Stimulated activated CD4-positive, alpha-beta T cell treated with anti-CD3 and anti-CD28 coated beads, Interleukin-4, amount 100 ng/mL, for 1 hour (primary cell): ENCODE results near the gene CACNG7.
A peak's percentile ranks its signal among the peaks of the same experiment; 100 is the strongest.

ENCODE experiments used
- DNase-seq: peaks from one replicate; pipeline ENCODE4 v3.0.0-alpha.2; 2020

Gene CACNG7

DNA sequence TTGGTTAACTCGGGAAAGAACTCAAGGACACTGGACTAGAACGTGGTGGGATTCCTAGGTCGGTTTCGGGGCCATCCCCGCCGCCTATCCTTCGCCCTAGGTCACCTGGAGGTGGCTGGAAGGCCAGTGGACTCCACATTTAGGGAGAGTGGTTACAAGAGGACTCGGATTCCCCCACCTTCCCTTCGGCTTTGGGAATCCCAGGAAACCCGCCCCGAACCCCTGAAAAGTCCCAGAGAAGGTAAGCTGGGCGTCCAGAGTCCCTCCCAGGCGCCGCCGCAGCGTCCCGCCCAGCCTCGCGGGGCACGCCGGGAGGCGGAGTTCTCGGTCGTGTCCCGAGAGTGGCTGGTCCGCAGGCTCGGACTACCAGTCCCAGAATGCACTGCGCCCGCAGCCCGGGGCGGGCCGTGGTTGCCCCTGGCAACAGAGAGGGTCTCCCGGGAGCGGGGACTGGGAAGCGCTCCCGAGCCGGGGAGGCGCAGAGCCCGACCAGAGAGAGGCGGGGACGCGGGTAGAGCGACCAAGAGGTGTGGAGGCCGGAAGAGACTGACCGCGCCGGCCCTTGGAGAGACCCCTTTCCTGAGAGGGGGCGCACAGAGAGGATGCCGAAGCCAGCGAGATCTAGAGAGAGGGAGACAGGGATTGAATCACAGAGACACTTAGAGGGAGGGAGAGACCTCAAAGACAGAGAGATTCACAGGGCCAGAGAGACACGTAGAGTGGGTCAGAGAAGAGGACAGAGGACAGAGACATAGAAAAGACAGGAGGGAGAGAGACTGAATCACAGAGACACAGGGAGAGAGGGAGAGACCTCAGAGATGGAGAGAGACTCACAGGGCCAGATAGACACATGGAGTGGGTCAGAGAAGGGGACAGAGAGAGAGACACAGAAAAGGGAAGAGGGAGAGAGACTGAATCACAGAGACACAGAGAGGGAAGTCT is 29.7 kb upstream of the CACNG7 start:
- DNase-seq, result peak; percentile 82

DNA sequence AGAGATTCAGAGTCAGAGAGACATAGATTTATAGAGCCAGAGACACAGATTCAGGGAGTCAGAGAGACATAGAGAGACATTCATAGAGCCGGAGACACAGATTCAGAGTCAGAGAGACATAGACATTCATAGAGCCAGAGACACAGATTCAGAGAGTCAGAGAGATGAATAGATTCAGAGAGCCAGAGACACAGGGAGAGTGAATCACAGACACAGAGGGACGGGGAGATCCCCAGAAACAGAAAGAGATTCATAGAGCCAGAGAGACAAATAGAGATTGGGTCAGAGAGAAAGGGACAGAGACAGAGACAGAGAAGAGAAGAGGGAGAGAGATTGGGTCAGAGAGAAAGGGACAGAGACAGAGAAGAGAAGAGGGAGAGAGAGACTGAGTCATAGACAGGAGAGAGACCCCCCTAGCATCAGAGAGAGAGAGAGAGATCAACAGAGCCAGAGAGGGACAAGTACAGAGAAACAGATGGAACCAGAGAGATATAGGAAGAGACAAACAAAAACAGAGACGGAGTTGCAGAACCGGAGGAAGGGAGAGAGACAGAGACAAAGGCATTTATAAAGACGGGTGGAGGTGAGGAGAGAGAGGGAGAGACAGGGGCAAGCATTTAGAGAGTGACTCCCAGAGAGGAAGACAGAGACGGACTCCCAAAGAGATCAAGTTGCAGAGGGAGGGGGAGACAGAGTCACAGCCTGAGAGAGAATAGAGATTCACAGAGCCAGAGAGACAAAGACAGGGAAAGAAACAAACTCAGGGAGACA is 28.2 kb upstream of the CACNG7 start:
- no peak for DNase-seq

DNA sequence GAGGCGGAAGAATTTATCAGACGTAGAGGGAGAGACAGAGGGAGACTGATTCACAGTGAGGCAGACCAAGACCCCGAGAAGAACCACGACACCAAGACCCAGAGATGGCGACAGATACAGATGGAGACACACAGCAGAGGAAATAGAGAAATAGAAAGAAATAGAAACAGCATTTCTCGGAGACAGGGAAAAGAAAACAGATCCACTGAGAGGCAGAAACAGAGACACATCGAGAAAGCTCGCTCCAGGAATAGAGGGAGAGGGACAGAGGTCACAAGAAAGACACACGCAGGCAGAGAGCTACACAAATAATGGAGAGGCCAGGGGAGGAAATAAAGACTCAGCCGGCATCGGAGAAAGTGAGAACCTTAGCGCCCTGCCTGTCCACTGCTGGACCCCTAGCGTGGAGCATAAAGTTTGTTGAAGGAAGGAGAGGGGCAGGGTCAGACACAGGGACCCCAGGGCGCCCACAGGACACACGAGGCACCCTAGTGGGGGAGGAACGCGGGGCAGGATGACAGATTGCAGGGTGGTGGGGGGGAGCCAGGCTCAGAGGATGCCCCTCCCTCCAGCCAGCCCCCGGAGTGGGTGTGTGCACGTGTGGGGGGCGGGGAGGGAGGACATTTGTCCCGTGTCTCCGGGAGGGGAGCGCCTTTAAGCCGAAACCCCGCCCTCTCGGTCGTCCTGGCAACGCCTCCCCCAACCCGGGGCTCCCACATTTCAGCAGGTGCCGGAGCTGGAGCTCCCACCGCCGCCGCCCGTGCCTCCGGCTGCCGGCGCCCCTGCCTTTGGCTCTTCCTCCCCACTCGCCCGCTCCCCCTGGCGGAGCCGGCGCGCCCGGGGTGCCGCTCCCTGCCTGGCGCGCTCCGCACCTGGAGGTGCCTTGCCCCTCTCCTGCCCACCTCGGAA is 27.3 kb upstream of the CACNG7 start, which contains the start of gene PRKCG:
PRKCG (plus strand) TSS at position 716 of the 909 bp plus-strand sequence. CDS start 298 bp downstream, outside the sequence.
- peak; percentile 54 for DNase-seq

DNA sequence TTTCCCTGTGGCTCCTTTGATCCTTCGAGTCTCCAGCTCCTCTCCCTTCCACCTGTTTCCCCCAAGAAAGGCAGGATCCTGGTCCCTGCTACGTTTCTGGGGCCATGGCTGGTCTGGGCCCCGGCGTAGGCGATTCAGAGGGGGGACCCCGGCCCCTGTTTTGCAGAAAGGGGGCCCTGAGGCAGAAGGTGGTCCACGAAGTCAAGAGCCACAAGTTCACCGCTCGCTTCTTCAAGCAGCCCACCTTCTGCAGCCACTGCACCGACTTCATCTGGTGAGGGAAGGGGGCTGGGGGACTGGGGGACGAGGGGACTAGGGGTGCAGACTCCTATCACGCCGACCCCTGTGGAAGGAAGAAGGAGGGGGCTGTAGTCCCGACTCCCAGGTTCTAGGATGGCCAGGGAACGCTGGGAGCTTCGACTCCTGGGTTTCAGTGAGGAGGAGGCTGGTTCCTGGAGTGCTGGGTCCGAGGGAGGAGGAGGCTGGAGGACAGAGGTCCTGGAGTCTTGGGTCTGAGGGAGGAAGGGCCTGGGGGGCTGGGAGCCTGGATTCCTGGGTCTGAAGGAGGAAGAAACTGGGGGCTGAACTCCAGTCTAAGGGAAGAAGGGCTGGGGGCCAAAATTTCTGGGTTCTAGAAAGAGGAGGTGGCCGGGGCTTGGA is 26.6 kb upstream of the CACNG7 start:
- DNase-seq, result no peak

DNA sequence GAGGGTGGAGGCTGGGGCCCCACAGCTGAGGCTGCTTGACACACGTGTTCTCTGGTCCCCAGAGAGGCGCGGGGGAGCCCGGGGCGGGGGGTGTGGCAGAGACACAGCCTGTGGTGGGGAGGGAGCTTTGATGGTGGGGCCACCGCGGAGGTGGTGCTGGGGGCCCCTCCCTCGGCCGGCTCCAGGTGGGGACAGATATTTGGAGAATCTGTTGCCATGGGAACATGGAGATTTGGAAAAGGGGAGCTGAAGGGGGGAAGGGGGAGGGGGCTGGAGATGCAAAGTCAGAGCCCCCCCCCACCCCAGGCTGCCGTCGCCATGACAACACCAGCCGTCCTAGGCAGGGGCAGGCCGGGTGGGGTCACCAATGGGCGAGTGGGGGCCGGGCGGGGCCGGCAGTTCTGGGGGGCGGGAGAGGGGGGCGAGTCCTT is 25.8 kb upstream of the CACNG7 start:
- no peak for DNase-seq

DNA sequence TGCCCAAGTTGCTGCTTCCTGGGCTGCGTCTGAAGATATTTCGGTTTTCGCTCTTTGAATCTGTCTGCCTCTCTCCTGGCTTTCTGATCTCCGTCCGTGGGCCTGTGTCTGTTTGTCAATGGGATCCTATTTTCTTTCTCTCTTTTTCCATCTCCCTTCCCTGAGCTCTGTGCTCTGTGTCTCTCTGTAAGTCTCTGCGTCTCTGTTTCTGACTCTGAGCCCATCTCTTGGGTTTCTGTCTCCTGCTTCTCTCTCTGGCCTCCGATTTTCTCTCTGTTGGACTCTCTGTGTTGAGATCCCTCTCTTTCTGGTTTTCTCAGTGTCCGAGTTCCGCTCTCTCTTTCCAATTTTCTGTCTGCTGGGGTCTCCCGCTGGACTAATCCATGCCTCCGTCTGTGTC is 25.3 kb upstream of the CACNG7 start:
- DNase-seq, result no peak

DNA sequence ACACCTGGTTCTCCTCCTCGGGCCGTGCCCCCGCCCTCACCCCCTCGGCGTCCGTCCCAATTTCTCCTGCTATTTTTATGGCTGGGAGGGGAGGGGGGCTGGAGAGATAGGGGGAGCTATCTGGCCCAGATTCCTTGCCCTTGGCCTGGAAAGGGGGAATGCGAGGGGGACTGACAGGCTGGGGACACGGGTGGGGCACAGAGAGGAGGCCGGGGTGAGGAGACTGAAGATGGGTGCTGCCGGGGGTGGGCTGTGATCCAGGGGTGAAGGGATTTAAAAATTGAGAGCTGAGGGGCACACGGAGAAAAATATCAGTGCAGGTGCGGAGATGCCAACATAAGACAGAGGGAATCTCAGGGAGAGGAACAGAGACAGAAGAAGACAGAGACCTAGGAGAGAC is 24.8 kb upstream of the CACNG7 start:
- DNase-seq, result no peak

DNA sequence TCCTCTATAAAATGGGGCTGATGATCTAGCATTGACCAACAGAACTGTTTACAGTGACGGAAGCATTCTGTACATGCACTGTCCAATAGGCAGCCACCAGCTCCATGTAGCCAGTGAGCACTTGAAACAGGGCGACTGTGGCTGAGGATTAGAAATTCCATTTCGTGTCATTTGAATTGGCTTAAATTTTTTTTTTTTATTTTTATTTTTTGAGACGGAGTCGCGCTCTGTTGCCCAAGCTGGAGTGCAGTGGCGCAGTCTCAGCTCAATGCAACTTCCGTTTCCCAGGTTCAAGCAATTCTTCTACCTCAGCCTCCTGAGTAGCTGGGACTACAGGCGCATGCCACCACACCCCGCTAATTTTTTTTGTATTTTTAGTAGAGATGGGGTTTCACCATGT is 24.0 kb upstream of the CACNG7 start:
- DNase-seq, result no peak

DNA sequence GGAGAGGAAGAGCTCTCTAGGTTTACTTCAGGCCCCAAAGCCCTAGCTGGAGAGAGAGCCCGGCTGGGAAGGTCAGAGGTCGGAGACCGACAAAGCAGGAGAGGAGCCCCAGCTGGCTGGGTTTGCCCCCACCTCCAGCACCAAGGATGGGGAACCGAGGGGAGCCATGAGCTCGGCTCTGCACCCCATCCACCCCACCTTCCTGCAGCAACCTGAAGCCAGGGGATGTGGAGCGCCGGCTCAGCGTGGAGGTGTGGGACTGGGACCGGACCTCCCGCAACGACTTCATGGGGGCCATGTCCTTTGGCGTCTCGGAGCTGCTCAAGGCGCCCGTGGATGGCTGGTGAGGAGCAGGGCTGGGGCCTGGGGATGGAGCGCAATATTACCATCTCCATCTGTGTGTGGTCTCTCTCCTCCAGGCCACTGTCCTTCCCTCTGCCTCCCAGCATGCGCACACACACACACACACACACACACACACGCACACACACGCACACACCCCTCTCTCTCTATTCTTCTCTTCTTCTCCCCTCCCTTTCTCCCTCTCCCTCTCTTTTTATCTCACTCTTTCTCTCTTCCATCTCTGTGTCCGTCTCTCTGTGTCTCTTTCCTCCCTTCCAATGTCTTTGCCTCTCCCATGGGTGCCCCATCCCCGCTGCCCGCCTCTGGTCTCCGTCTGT is 16.6 kb upstream of the CACNG7 start:
- no peak for DNase-seq

DNA sequence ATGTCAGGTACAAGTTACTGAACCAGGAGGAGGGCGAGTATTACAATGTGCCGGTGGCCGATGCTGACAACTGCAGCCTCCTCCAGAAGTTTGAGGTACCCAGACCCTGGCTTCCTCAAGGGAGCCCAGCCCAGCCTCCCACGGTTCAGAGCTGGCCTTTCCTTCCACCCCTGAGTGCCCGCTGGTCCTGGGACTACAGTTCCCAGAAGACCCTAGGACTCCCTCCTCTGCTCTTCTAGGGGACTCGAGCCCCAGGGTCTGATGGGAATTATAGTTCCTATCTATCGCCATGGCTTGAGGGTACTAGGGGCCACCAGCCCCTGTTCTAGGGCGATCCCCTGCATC is 16.1 kb upstream of the CACNG7 start:
- DNase-seq, result no peak

DNA sequence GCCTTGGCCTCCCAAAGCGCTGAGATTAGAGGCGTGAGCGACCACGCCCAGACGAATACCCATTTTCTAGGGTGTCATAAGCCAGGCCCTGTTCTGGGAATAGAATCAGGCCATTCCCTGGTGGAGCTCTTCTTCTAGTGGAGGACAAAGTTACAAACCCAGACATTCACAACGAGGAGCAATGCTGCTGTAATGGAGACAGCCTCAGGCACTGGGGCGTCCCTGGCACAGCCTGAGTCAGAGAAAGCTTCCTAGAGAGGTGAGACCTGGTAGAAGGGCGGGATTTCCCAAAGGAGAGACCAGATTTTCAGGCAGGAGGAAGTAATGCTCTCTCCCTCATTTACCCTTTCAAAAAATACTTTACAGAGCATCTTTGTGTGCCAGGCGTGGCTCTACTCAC is 14.4 kb upstream of the CACNG7 start:
- no peak for DNase-seq

DNA sequence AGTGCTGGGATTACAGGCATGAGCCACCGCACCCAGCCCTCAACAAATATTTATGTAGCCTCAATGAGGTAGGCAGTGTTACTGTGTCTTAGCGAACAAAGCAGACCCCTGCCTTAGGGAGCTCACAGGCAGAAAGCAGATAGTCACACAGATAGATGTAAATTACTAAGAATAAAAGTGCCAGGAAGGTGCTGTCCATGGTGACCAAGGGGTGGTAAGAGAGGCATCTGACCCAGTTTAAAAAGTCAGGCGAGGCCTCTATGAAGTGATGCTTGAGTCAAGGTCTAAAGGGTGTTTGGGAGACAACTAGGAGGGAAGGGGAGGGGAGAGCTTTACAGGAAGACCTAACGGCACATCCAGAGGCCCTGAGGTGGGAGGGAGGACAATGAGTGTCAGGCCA is 12.4 kb upstream of the CACNG7 start:
- no peak for DNase-seq

DNA sequence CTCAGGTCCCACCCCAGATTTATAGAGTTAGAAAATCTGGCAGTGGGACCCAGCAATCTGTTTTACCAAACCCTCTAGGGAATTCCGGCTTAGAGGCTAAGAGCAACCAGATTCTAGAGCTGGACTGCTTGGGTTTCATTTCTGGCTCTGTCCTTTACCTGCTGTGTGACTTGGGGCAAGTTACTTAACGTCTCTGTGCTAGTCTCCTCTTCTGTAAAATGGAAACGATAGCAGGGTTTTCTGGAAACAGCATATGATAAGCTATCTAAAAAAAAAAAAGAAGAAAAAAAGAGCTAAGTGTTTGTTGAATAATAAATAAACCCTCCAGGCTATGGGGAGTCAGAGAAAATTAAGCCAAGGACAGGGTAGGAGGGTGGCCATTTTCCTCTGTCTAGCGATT is 11.6 kb upstream of the CACNG7 start:
- DNase-seq, result no peak

DNA sequence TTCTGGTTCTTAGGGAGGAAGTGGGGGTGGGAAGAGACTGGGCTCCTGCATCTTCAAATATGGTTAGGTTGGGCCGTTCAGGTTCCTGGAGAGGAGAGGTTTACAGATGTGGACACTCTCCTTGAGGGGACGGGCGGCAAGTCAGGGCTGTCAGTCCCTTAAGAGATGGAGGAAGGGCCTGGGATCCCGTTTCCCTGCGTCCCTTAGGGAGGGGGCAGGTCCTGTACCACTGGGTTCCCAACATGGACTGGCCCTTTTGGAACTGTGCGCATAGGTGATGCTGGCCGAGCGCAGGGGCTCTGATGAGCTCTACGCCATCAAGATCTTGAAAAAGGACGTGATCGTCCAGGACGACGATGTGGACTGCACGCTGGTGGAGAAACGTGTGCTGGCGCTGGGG is 10.9 kb upstream of the CACNG7 start:
- DNase-seq, result no peak

DNA sequence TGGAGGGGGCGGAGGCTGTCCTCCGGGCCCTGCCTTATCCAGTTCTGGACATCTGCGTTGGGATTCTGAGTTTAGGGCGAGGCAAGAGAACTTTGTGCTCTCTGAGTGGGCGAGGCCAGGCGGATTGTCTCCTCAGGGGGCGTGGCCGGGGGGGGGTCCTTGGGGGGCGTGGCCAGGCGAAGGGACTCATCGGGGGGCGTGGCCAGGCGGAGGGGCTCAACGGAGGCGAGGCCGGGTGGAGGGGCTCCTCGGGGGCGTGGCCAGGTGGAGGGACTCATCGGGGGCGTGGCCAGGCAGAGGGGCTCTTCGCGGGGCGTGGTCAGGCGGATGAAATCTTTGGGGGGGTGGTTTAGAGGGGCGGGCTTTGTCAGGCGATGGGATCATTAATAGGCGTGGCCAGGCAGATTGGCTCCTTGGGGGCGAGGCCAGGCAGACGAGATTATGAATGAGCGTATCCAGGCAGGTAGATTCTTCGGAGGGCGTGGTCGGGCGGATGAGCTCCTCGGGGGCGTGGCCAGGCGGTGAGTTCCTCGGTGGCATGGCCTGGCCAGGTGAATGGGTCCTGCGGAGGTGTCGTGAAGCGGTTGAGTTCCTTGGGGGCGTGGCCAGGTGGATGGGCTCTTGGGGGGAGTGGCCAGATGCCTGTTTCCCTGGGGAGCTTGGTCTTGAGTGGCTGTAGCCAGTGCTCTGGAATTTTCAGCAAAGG is 10.3 kb upstream of the CACNG7 start:
- DNase-seq, result no peak

DNA sequence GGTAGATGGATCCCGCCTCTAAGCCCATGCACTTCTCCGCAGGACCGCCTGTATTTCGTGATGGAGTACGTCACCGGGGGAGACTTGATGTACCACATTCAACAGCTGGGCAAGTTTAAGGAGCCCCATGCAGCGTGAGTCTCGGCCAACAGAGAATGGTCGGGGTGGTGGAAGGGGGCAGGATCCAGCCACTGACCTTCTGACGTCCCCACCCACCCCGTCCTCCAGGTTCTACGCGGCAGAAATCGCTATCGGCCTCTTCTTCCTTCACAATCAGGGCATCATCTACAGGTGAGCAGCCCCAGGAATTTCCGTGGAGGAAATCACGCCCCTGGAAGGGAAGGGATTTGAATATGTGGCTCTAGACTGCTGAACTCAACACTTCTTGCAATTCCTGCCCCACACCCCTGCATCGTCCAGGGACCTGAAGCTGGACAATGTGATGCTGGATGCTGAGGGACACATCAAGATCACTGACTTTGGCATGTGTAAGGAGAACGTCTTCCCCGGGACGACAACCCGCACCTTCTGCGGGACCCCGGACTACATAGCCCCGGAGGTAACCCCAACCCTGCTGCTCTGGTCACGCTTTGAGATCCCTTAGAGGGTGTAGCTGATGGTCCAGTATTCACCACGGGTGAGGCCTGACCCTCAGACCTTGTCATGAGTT is 8.8 kb upstream of the CACNG7 start:
- no peak for DNase-seq

DNA sequence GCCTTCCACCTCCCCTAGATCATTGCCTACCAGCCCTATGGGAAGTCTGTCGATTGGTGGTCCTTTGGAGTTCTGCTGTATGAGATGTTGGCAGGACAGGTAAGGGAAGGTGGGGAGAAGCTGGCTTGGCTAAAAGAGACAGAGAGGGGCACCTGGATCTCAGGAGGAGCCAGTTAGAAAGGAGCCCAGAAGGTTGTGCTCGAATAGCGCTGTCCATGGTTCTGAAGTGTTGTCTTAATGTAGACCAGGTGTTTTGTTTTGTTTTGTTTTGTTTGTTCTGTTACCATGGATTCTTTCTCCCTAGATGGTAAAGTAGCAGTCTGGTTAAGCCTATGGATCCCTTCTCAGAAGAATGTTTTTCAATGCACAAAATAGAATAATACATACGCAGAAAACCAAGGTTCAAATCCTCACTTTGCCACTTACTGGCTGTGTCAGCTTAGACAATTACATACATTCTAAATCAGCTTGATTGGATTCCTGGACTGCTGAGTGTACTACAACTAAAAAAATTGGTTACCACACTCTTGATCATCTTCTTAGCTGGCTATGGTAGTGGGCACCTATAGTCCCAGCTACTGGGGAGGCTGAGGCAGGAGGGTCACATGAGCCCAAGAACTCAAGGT is 5.9 kb upstream of the CACNG7 start:
- DNase-seq, result no peak

DNA sequence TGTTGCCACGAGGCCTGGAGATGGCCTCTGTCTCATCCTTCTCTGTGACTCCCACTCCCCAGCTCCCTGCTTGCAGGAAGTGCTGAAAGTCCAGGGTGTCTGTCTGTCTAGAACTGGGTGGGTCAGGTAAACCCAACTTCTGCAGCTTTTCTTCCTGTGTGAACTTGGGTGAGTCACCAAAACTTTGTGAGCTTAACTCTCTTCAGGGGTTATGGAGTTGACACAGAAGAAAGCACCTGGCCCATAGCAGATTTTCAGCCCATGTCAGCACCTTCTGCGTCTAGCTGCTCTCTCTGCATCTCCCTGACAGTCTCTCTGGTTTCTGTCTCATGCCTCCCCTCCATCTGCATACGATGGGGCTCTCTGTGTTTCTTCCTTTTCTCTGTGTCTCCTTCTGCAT is 4.2 kb upstream of the CACNG7 start:
- no peak for DNase-seq

DNA sequence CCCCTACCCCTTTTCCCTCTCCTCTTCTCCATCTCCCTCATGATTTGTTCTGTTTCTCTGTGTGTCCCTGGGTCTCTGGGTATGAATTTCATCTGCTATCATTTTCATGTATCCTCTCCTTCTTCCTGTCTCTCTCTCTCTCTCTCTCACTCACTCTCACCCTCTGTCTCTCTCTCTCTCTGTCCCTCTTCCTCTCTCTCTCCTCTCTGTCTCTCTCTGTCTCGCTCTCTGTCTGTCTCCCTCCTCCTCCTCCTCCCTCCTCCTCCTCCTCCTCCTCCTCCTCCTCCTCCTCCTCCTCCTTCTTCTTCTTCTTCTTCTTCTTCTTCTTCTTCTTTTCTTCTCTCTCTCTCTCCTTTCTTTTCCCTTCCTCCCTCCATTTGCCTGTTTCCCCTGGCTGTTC is 3.3 kb upstream of the CACNG7 start:
- no peak for DNase-seq
